HK-2 (cell line): ENCODE data around the gene CCND1.

ENCODE experiments used
- DNase-seq: peaks from one replicate; pipeline ENCODE4 v3.0.0-alpha.2; 2018; ENCODE audit not compliant: unreplicated experiment

Gene CCND1

GRCh38 chr11:69653406-69653960 lies 12.5 kb downstream of the CCND1 start:
- no peak for DNase-seq

GRCh38 chr11:69654001-69654659 lies 13.2 kb downstream of the CCND1 start:
- no peak for DNase-seq

- no peak for DNase-seq
These were observed 13.9 kb downstream of the CCND1 start for GRCh38 chr11:69654660-69655478.

- no peak for DNase-seq
These were observed 14.8 kb downstream of the CCND1 start for GRCh38 chr11:69655479-69656428.

GRCh38 chr11:69656536-69657455 lies 15.8 kb downstream of the CCND1 start:
- DNase-seq, result no peak

- DNase-seq, result no peak
These were observed 16.5 kb downstream of the CCND1 start for GRCh38 chr11:69657456-69657910.

GRCh38 chr11:69657911-69658625 lies 17.1 kb downstream of the CCND1 start:
- no peak for DNase-seq

- DNase-seq, result no peak
These were observed 17.9 kb downstream of the CCND1 start for GRCh38 chr11:69658626-69659450.

GRCh38 chr11:69659591-69659990 lies 18.6 kb downstream of the CCND1 start:
- DNase-seq, result no peak

- no peak for DNase-seq
These were observed 19.1 kb downstream of the CCND1 start for GRCh38 chr11:69660001-69660500.

- DNase-seq, result no peak
These were observed 20.4 kb downstream of the CCND1 start for GRCh38 chr11:69661413-69661715.

GRCh38 chr11:69662021-69662698 lies 21.2 kb downstream of the CCND1 start:
- no peak for DNase-seq

- no peak for DNase-seq
These were observed 21.9 kb downstream of the CCND1 start for GRCh38 chr11:69662806-69663205.

GRCh38 chr11:69663326-69663725 lies 22.4 kb downstream of the CCND1 start:
- no peak for DNase-seq

- no peak for DNase-seq
These were observed 23.3 kb downstream of the CCND1 start for GRCh38 chr11:69664103-69664775.

GRCh38 chr11:69664901-69665300 lies 23.9 kb downstream of the CCND1 start:
- DNase-seq, result no peak

- no peak for DNase-seq
These were observed 24.7 kb downstream of the CCND1 start for GRCh38 chr11:69665669-69666068.

GRCh38 chr11:69666261-69666660 lies 25.3 kb downstream of the CCND1 start:
- no peak for DNase-seq
